ENCODE data around the gene AATF.
A peak's percentile ranks its signal among the peaks of the same experiment; 100 is the strongest.
"Not testable (repeated sequence)": the region's sequence is repeated elsewhere in the genome, so short reads cannot be mapped to it uniquely, and the experiment has no call there.

The AATF gene

DNA sequence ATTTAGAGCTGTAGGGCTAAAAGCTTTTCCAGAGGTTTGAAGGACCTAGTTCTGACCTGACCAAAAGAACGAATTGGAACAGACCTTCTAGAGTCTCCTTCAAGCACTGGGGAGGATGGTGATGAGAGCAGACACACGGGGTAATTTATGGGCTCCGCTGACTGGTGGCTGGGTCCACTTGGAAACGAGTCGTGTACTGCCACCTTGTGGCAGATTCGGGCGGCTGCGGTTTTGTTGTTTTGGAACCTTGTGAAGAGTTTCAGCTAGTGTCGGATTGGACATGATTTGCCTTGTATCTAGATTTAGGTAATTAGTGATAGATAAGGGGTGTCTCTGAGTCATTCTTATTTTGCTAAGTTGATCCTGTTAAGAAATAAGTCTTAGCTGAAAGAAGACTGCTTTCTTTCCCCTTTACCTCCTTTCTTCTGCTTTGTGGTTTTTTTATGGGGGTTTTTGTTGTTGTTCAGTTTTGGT, 98.9 kb downstream of the AATF start:
- peak; percentile 91 for DNase-seq (ENCODE audit: low spot score)

- DNase-seq (ENCODE audit: low spot score), result no peak
Measured at GRCh38 chr17:37048811-37049210, 100.1 kb downstream of the AATF start.

GRCh38 chr17:37050920-37051319, 102.2 kb downstream of the AATF start:
- no peak for DNase-seq (ENCODE audit: low spot score)

DNA sequence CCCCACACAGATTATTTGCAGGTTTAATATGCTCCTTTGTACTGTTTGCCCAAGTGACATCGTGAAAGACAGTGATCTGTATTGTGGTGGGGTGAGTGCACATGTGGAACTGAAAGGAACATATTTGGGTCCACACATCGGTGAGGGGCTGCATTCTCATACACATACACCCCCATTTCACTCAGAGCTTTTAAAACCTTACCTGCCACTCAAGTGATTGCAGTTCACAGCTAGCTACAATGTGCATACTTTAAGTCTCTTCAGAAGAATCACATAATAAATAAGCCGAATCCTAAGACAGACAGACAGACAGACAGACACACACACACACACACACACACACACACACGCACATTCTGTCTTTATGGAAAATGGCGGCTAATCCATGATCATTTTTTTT, 102.6 kb downstream of the AATF start:
- DNase-seq (ENCODE audit: low spot score), result no peak

GRCh38 chr17:37051833-37052232, 103.1 kb downstream of the AATF start:
- no peak for DNase-seq (ENCODE audit: low spot score)

GRCh38 chr17:37052450-37052849, 103.7 kb downstream of the AATF start:
- DNase-seq (ENCODE audit: low spot score), result no peak

- DNase-seq (ENCODE audit: low spot score), result no peak
Measured at GRCh38 chr17:37054894-37055293, 106.1 kb downstream of the AATF start.

DNA sequence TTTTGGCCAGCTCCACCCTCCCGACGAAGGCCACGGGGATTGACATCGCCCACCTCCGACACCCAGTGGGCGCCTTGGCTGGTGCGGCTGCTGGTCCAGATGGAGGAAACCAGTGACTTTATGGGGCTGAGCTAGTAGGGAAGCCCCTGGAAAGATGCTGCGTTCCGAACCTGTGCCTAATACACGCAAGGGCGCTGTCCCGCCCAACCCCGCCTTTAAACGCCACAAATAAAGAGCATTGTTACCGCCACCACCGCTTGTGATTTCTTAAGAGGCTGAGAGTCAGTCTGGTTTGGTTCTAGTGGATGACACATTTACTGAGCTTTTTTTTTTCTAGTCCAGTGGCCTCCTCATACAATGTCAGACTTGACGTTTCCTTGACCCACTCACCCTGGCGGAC, 107.9 kb downstream of the AATF start:
- no peak for DNase-seq (ENCODE audit: low spot score)

DNA sequence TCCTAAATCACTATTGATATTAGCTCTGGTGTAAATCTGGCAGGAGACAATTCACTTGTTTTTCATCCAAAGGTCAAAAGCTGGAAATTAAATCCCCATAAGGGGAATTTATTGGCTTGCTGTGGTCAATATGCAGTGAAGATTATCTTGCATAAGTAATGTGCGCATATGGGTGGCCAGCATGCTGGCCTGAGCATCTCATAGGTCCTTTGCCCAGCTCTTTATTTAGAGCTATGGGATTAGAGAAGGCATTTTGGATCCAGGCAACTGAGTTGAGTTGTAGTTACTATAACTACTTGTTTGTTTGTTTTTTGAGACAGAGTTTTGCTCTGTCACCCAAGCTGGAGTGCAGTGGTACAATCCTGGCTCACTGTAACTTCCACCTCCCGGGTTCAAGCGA, 110.7 kb downstream of the AATF start:
- no peak for DNase-seq (ENCODE audit: low spot score)

GRCh38 chr17:37060094-37060493, 111.3 kb downstream of the AATF start:
- no peak for DNase-seq (ENCODE audit: low spot score)

- DNase-seq (ENCODE audit: low spot score), result no peak
Measured at GRCh38 chr17:37060928-37061327, 112.2 kb downstream of the AATF start.

GRCh38 chr17:37062021-37062420, 113.3 kb downstream of the AATF start:
- DNase-seq (ENCODE audit: low spot score), result no peak

GRCh38 chr17:37064206-37064605, 115.5 kb downstream of the AATF start:
- DNase-seq (ENCODE audit: low spot score), result no peak

- DNase-seq (ENCODE audit: low spot score), result no peak
Measured at GRCh38 chr17:37064956-37065355, 116.2 kb downstream of the AATF start.

GRCh38 chr17:37065486-37066321, 117.0 kb downstream of the AATF start:
- no peak for DNase-seq (ENCODE audit: low spot score)

- DNase-seq (ENCODE audit: low spot score), result no peak
Measured at GRCh38 chr17:37066322-37067255, 117.8 kb downstream of the AATF start.

- no peak for DNase-seq (ENCODE audit: low spot score)
Measured at GRCh38 chr17:37067555-37068111, 118.9 kb downstream of the AATF start.

DNA sequence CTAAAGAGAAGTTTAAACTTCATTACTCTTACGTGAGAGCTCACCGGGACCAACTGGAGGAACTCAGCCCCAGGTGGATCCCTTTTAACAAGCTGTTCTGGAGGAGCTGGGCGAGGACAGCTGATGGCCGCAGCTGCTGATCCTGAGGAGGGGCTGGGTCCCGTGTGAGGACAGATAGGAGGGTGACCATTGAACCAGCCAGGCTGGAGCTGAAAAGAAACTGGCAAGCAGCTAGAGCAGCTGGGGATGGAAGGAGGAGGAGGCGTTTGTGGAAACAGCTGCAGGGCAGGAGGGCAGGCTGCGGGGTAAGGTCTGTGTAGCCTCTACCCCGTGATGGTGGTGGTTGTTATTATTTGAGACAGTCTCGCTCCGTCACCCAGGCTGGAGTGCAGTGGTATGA, 119.5 kb downstream of the AATF start:
- DNase-seq (ENCODE audit: low spot score), result no peak

GRCh38 chr17:37069087-37069486, 120.3 kb downstream of the AATF start:
- no peak for DNase-seq (ENCODE audit: low spot score)

DNA sequence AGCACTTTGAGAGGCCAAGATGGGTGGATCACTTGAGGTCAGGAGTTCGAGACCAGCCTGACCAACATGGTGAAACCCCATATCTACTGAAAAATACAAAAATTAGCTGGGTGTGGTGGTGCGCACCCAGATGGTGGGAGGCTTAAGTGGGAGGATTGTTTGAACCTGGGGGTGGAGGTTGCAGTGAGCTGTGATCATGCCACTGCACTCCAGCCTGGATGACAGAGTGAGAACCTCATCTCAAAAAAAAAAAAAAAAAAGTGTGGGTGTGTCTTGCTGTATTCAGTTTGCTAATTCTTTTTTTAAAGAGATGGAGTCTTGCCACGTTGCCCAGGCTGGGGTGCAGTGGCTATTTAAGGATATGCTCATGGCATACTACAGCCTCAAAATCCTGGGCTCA, 124.7 kb downstream of the AATF start:
- DNase-seq (ENCODE audit: low spot score), result not testable (repeated sequence)

DNA sequence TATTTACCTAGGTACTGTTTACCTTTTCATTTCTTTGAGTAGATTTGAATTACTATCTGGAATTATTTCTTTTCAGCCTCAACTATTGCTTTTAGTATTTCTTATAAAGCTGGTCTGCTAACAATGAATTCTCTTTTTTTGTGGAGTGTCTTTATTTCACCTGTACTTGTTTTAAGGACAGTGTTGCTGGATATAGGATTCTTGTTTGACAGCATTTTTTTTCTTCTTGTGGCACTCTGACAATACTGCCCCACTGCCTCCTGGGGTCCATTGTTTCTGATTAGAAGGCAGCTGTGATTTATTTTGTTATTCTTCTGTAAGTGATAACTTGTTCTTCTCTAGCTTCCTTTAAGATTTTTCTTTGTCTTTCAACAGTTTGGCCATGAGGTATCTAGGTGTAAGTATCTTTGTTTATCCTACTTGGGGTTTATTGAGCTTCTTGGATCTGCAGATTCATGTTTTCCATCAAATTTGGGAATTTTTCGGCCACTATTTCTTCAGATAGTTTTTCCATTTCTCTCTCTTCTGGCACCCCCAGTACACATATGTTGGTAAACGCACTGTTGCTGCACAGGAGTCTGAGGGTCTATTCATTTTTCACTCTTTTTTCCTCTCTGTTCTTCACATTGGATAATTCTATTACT, 130.4 kb downstream of the AATF start:
- no peak for DNase-seq (ENCODE audit: low spot score)

GRCh38 chr17:37079735-37080134, 131.0 kb downstream of the AATF start:
- no peak for DNase-seq (ENCODE audit: low spot score)

Measured in NAMALWA (cell line).